Transverse colon (tissue), 4 donors: ENCODE results near the gene ZCCHC9. TPM values are rescaled to one million over a fixed set of nuclear protein-coding genes. Genes with fewer than 3 reads are reported as not detected.
"Not testable (repeated sequence)": the region's sequence is repeated elsewhere in the genome, so short reads cannot be mapped to it uniquely, and the experiment has no call there.

ENCODE experiments used
- DNase-seq: peaks from one replicate; pipeline ENCODE4 v3.0.0-alpha.2; 2019
- H3K27ac ChIP-seq, 4 donors: fragments of 200-600 bp; sonication (generic); 2 replicates each; pipeline ENCODE4 v1.5.1; 2016 to 2018; ENCODE audit warnings: inconsistent platforms in 4 of 4
- H3K27me3 ChIP-seq: fragments of 200-600 bp; sonication (generic); 2 replicates; pipeline ENCODE4 v1.5.1; 2017; ENCODE audit warnings: inconsistent platforms
- H3K36me3 ChIP-seq, 4 donors: fragments of 200-600 bp; sonication (generic); 2 replicates each; pipeline ENCODE4 v1.5.1; 2017 to 2019; ENCODE audit warnings: inconsistent platforms in 4 of 4
- H3K4me1 ChIP-seq, 4 donors: fragments of 200-600 bp; sonication (generic); 2 replicates each; pipeline ENCODE4 v1.5.1; 2017 to 2020; ENCODE audit warnings: inconsistent platforms in 4 of 4
- H3K4me3 ChIP-seq, 4 donors: fragments of 200-600 bp; sonication (generic); 1 replicate in 1 of 4; 2 replicates in 3 of 4; pipeline versions ENCODE4 v1.5.1 to v1.6.1; 2017 to 2019; ENCODE audit warnings: inconsistent platforms in 4 of 4
- H3K9me3 ChIP-seq, 2 donors: fragments of 200-600 bp; sonication (generic); 2 replicates each; pipeline ENCODE4 v1.5.1; 2017 to 2019; ENCODE audit warnings: inconsistent platforms in 2 of 2
- EP300 ChIP-seq: sonication (generic); formaldehyde crosslinking; IDR thresholded peaks from one replicate; pipeline ENCODE4 v1.6.1; 2017; ENCODE audit warnings: antibody characterized with exemption, low read depth
- POLR2A ChIP-seq: fragments of 450-650 bp; IDR thresholded peaks from one replicate; pipeline ENCODE4 v1.6.1; 2016; ENCODE audit warnings: antibody characterized with exemption, mild to moderate bottlenecking, moderate library complexity
- POLR2AphosphoS5 ChIP-seq, 3 donors: sonication (generic); formaldehyde crosslinking; IDR thresholded peaks; one replicate each; pipeline ENCODE4 v1.6.1; 2016; ENCODE audit warnings: antibody characterized with exemption in 3 of 3
- WGBS, 2 donors: methylation state at CpG; one replicate each; pipeline ENCODE4 v1.1.5; 2018; ENCODE audit warnings: low coverage in 1 of 2; 5-methylcytosine and 5-hydroxymethylcytosine counted together
- in situ Hi-C, 4 donors: fragments of 200-750 bp; cut with MboI; loops; one replicate each; pipeline versions ENCODE4 v1.15.0 to v1.15.1; 2017; ENCODE audit warnings: low sequenced_read_pairs in 3 of 4, low pct_ligation_motif_present in 1 of 4, low pct_unique_long_range_greater_than_20kb in 1 of 4
- intact Hi-C: fragments of 100-400 bp; cut with DNase I; formaldehyde crosslinking; loops from one replicate; pipeline ENCODE4 v1.15.1; 2023; ENCODE audit warnings: low total_unique reads
- total RNA-seq, 4 donors: library from RNA; depleted of rRNA; stranded (reverse); fragments of >200 nt; gene quantifications; one replicate each; pipeline ENCODE4 v1.1.0, GENCODE V29; 2016
- TF ChIP-seq, protein P1 (sequence below), 5 experiments: fragments of 200-600 bp in 3 of 5; fragments of 450-650 bp in 2 of 5; sonication (generic) in 3 of 5; IDR thresholded peaks; 1 replicate in 2 of 5; 2 replicates in 3 of 5; pipeline ENCODE4 v1.5.1; 2016 to 2017; ENCODE audit warnings: antibody characterized with exemption in 5 of 5, inconsistent platforms in 3 of 5, mild to moderate bottlenecking in 2 of 5, moderate library complexity in 1 of 5

The ZCCHC9 gene
- total RNA-seq, 4 donors from 2014 or later = 9.7 to 30.3 (median 17.0) TPM

DNA sequence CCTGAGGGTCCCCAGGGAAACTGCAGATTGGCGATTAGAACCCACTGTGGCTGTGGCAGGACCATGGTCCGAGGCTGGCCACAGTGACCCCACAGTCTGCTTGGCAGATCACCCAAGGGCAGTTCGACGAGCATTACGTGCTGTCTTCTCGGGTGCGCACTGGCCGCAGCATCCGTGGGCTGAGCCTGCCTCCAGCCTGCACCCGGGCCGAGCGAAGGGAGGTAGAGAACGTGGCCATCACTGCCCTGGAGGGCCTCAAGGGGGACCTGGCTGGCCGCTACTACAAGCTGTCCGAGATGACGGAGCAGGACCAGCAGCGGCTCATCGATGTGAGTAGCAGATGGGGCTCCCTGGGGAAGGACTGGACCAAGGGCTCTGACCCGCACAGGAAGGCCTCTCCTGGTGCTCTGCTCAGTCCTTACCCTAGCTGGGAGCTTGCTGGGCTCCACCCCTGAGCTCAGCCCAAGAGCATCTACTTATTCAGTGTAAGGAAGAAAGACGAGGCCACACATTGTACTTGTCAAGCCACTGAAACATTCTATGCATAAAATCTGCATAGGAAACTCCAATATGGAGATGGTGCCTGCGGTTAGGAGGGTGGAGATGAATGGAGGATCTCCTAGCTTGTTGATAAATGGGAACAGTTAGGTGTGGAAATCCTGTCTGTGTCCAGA lies 46.4 kb upstream of the ZCCHC9 start:
- no peak for TF ChIP-seq POLR2AphosphoS5 (IDR thresholded peaks at IDR 0.05)
- no peak for TF ChIP-seq POLR2A
- no peak for TF ChIP-seq EP300
- TF ChIP-seq, protein P1, sequence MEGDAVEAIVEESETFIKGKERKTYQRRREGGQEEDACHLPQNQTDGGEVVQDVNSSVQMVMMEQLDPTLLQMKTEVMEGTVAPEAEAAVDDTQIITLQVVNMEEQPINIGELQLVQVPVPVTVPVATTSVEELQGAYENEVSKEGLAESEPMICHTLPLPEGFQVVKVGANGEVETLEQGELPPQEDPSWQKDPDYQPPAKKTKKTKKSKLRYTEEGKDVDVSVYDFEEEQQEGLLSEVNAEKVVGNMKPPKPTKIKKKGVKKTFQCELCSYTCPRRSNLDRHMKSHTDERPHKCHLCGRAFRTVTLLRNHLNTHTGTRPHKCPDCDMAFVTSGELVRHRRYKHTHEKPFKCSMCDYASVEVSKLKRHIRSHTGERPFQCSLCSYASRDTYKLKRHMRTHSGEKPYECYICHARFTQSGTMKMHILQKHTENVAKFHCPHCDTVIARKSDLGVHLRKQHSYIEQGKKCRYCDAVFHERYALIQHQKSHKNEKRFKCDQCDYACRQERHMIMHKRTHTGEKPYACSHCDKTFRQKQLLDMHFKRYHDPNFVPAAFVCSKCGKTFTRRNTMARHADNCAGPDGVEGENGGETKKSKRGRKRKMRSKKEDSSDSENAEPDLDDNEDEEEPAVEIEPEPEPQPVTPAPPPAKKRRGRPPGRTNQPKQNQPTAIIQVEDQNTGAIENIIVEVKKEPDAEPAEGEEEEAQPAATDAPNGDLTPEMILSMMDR (IDR thresholded peaks at IDR 0.05) = no peak
- no peak overlapping the region for H3K27ac ChIP-seq
- H3K9me3 ChIP-seq = no peaks in the 10 kb centered on the region
- in situ Hi-C loops (no loop called here), intact Hi-C loops (no loop called here)
- no peaks in the 10 kb centered on the region for H3K27me3 ChIP-seq
- no peaks in the 10 kb centered on the region for H3K36me3 ChIP-seq
- 98 to 100% methylated on average over 1 to 20 of the region's 21 CpGs for WGBS, 2 donors
- H3K4me3 ChIP-seq = no peak overlapping the region
- no peak for DNase-seq
- no peaks in the 10 kb centered on the region for H3K4me1 ChIP-seq

DNA sequence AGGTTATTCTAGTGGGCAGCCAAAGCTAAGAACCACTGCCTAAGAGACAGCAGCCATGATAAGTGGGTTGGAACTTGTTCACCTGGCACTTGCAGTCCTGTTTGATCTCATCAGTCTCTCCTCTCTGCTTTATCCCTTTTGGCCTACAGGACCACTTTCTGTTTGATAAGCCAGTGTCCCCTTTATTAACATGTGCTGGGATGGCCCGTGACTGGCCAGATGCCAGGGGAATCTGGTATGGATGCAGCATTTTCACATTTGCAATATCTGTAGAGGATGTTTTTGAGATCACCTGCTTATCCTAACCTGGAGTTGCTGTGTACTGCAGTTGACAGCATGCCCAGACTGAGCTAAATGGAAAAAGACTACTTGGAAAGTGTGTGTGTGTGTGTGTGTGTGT lies 44.6 kb upstream of the ZCCHC9 start:
- no peaks in the 10 kb centered on the region for H3K27me3 ChIP-seq
- no peaks in the 10 kb centered on the region for H3K36me3 ChIP-seq
- H3K4me3 ChIP-seq = no peak overlapping the region
- intact Hi-C loops = no loop called here
- in situ Hi-C loops = no loop called here
- peaks cover 0 to 5% of the 10 kb centered on the region in 2 donors for H3K9me3 ChIP-seq
- no peak for DNase-seq
- no peak overlapping the region for H3K27ac ChIP-seq
- 67 to 100% methylated on average over 1 of the region's 1 CpG for WGBS, 2 donors
- H3K4me1 ChIP-seq = no peaks in the 10 kb centered on the region
- no peak for TF ChIP-seq EP300
- TF ChIP-seq, protein P1 (IDR thresholded peaks at IDR 0.05) = no peak
- no peak for TF ChIP-seq POLR2AphosphoS5 (IDR thresholded peaks at IDR 0.05)
- no peak for TF ChIP-seq POLR2A

DNA sequence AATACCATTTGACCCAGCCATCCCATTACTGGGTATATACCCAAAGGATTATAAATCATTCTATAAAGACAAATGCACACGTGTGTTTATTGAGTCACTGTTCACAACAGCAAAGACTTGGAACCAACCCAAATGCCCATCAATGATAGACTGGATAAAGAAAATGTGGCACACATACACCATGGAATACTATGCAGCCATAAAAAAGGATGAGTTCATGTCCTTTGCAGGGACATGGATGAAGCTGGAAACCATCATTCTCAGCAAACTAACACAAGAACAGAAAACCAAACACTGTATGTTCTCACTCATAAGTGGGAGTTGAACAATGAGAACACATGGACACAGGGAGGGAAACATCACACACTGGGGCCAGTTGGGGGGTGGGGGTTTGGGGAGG lies 38.6 kb upstream of the ZCCHC9 start:
- H3K4me3 ChIP-seq, H3K27me3 ChIP-seq, H3K9me3 ChIP-seq, H3K4me1 ChIP-seq, DNase-seq, H3K36me3 ChIP-seq, H3K27ac ChIP-seq, in situ Hi-C loops, intact Hi-C loops: not testable (repeated sequence)
- WGBS, 2 donors = 67 to 83% methylated on average over 1 of the region's 1 CpG

DNA sequence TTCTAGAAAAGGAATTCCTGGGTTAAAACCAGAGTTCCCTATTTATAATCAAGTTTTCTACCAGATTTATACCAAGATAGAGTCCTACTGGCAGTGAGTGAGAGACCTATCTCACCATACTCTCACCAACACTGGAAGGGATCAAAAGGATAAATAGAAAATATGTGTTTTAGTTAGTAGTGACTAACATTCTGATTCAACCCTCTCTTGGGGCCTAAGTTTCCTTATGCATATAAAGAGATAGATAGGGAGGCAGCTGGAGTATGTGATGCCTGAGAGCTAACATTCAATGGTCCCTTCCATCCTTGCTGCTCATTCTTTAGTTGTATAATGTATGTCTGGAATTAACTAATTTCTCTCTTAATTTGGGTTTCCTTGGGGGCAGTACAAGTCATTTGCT lies 36.3 kb upstream of the ZCCHC9 start:
- Histone ChIP-seq H3K27me3 (no peaks in the 10 kb centered on the region), H3K27ac (no peak overlapping the region), H3K4me3 (no peak overlapping the region), H3K36me3 (no peaks in the 10 kb centered on the region), H3K9me3 (peaks cover 0 to 5% of the 10 kb centered on the region in 2 donors), H3K4me1 (peaks cover 0 to 8% (median 0%) of the 10 kb centered on the region in 4 donors)
- in situ Hi-C loops (no loop called here), intact Hi-C loops (no loop called here)
- TF ChIP-seq, protein P1 (IDR thresholded peaks at IDR 0.05) = no peak
- TF ChIP-seq POLR2A (no peak), POLR2AphosphoS5 (IDR thresholded peaks at IDR 0.05) (no peak), EP300 (no peak)
- no peak for DNase-seq
